GM18873 (cell line): ENCODE results near the gene UST.
"Not testable (repeated sequence)": the region's sequence is repeated elsewhere in the genome, so short reads cannot be mapped to it uniquely, and the experiment has no call there.

Experiments
- ATAC-seq: cut with Tn5 transposase; IDR thresholded peaks from one replicate; pipeline ENCODE4 v1.9.1; 2021; ENCODE audit warnings: mild to moderate bottlenecking, moderate library complexity, moderate number of reproducible peaks; ENCODE audit not compliant: unreplicated experiment, low FRiP score

The UST gene

DNA sequence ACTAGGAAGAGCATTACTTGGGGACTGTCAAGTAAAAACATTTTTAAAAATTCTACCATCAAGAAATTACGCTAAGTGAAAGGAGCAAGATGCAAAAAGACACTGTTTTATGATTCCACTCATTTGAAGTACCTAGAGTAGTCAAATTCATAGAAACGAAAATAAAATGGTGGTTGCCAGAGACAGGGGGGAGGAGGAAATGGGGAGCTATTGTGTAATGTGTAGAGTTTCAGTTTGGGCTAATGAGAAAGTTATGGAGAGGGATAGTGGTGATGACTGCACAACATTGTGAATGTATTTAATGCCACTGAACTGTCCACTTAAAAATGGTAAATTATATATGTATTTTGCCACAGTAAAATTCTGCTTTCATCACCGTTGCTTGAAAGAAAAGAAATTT, 83.8 kb downstream of the UST start:
- no peak for ATAC-seq

DNA sequence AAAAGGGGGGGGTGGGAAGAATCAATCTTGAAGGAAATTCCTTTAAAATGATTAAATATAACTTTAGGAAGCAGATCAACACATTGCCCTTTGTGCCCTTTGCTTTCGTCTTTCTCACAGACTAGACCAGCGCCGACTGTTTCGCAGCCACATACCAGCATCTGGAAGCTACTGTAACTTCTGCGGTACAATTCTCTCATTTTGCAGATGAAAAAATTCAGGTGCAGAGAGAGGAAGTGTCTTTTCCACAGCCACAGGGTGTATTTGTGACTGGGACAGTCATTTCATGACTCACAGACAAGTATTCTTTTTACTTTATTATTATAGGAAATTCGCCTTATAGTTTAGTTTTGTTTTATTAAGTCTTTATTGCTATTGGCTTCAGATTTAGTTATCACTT, 84.2 kb downstream of the UST start:
- ATAC-seq: no peak

DNA sequence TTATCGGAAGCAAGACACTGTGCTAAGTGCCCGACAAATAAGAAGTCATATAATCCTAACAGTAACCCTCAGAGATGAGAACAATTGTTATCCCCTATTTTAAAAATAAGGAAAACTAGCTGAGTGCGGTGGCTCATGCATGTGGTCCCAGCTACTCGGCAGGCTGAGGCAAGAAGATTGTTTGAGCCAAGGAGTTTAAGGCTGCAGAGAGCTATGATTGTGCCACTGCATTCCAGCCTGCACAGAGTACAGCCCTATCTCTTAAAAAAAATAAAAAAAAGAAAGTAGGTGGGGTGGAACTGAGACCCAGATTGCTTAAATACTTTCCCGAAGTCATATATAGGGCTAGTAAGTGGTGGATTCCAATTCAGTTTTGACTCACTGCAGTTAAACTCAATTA, 84.7 kb downstream of the UST start:
- ATAC-seq: no peak

DNA sequence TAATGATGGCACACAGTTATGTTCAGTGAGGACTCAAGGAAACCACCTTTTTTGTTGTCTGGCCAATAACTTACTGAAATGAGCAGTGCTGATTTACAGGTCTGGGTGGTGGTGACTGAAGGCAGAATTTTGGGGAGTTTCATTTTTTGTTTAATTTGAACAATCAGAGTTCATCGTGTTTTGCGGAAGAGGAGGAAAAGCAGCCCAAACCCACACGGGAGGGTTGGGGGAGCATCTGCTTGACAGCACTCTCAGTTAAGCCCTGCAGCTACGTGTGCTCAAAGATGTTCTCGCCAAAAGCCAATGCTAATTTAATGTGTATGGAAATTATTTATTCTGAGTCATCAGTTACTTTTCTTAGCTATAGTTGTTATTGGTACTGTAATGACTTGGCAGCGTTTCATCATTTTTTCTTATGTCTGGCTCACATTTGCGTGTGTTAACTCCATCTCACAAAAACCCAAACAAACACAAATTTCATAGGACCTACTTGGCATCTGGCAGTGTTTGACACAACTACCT, 89.2 kb downstream of the UST start:
- ATAC-seq: no peak

DNA sequence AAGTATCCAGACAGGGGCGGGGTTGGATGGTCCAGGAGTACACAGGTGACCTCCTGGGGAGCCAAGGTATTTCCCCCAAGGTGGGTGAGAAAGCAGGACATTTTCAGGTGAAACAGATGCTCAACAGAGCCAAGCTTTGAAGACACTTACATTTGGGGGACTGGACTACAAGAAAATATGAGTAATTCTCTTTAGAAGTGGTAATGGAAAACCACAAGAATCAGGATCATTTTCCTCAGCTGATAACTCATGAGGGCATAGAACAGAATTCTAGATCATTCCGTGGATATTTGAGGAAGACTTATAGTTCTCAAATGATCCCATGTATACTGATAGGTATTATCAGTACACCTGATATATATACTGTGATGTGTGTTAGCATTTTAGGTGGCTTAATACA, 89.9 kb downstream of the UST start:
- no peak for ATAC-seq

DNA sequence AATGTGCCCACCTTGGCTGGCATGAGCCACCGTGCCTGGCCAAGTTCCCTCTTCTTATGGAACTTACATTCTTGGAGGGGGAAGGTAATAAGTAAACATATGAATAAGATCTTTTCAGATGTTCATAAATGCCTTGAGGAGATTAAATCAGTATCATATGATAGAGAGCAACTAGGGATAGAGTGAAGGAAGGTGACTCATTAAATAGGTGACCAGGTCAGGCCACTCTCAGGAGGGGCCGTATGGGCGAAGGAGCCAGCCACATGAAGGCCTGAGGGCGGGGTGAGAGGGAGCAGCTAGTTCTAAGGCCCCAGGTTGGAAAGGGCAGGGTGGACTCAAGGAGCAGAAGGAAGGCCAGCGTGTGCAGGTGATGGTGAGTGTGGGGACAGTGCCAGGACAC, 91.1 kb downstream of the UST start:
- ATAC-seq: no peak

DNA sequence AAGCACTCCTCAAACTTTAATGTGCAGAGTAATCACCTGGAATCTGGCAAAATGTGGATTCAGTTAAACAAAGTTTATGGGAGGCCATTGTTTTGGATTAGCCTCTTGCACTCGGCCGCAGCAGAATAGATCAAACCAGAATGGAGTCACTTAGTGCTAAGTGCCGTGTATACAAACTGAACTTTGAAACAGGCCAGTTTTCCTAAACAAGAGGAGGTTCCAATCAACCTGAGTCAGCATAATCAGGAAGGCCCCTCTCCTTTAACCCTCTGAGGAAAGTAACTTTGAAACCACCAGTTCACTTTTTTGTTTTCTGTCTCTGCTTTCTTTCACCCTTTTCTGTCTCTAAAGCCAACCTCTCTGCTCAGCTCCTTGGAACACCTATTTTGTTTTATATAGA, 92.2 kb downstream of the UST start:
- ATAC-seq: no peak

DNA sequence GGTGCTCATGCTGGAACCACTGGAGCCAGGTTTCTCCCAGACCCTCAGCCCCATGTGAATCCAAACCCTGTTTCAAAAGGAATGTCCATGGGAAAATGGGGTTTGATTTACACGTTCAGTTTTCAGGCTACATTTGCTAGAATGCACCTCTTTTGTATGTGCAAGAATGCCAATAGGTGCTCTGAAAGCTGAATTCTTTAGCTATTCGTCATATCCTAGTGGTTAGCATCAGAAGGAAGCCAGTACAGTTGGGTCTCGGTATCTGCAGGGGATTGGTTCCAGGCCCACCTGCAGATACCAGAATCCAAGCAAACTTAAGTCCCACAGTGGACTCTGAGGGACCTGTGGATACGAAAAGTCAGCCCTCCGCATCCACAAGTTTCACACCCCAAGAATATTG, 93.4 kb downstream of the UST start:
- no peak for ATAC-seq

DNA sequence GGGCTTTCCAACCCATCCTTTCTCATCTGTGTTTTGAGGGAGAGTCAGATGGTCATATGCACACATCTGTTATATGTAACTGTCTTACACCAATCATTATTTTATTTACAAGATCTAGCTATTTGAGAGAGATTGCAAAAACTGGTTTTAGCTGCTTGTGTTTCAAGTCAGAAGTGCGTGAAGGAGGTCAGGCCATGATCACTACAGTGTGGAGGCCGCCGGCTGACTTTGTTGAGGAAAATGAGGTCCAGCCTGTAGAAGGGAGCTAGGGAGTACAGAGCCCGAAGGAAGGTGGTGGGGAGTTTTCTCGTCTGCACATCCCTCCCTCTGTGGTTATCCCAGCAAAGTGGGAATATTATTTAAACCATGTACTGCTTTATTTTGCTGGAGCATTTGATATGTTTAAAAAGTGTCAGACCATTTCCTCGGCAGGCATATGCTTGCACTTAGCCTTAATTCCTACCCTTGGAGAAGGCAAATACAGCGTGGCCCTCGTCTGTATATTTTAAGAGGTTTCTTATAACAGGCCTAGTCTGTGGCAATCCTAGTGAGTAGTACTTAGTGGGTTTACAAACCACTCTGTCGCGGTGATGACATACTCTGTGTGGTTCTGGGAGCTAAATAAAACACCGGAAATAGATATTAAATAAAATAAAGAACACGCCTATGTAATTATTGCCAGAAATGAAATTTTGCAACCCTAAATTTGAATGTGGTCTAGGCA, 95.6 kb downstream of the UST start:
- no peak for ATAC-seq

DNA sequence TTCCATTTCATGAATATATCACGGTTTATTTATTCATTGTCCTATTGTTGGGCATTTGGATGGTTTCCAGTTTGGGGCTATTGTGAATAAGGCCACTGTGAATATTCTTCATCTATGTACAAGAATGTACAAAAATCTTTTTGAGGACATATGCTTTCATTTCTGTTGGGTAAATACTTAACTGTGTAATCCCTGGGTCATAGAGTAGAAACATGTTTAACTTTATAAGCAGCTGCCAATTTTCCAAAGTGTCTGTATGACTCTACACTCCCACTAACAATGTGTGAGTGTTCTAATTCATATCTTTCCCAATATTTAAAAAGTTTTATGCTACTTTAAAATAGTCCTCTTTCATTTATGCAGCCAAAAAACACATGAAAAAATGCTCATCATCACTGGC, 98.6 kb downstream of the UST start:
- ATAC-seq: no peak

DNA sequence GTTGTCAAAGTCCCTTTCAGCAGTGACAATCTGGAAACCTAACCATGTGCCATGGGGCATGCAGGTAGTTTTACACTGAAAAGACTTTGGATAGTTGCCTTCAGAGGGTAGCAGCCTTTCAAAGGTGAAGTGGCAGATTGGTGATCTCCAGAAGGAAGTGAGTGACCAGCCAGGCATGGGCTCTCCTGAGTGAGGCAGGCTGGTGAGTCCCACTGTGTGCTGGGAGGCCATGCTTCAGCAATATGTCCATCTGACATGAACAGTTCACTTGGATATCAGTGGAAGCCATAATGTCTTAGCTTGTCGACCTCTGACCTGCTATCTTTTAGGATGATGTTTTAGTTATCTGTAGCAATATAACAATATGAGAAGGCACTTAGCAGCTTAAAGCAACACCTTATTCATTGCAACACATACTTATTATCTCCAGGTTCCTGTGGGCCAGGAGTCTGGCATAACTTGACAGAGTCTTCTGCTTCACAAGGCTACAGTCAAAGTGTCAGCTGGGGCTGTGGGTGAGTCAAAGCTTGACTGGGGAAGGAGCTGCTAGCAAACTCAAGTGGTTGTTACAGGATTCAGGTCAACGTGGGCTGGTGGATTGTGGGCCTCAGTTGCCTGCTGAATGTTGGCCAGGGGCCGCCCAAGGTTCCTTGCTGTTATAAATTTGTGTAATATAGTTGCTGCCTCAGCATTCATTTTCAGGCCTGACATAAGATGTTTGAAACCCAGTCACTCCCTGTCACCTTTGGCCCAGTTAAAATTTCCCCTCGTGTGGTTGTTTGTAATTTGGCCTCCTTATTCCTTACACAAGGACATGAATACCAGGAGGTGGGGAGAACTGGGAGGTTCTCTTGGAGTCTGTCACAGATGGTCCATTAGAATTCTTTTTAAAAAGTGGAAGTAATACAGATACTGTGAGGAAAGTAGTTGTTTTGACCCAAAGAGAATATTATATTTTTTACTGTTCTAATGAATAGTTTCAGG, 100.2 kb downstream of the UST start:
- no peak for ATAC-seq

DNA sequence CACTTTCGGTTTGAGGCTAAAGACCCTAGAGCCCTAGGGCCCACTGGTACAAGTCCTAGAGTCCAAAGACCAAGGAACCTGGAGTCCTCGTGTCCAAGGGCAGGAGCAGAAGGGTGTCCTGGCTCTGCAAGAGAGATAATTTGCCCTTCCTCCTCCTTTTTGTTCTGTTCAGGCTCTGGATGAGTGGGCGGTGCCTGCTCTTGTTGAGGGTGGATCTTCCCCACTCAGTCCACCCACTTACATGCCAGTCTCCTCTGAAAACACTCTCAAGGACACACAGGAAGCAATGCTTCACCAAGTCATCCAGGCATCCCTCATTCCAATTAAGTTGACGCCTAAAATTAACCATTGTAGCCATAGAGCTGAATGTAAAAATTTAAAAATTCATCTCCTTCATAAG, 102.1 kb downstream of the UST start:
- no peak for ATAC-seq

DNA sequence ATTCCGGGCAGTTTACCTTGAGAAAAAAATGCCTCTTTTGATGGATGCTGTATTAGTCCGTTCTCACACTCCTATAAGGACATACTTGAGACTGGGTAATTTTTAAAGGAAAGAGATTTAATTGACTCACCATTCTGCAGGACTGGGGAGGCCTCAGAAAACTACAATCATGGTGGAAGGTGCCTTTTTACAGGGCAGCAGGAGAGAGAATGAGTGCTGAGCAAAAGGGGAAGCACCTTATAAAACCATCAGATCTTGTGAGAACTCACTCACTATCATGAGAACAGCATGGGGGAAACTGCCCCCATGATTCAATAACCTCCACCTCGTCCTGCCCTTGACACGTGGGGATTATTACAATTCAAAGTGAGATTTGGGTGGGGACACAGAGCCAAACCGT, 102.6 kb downstream of the UST start:
- not testable (repeated sequence) for ATAC-seq

DNA sequence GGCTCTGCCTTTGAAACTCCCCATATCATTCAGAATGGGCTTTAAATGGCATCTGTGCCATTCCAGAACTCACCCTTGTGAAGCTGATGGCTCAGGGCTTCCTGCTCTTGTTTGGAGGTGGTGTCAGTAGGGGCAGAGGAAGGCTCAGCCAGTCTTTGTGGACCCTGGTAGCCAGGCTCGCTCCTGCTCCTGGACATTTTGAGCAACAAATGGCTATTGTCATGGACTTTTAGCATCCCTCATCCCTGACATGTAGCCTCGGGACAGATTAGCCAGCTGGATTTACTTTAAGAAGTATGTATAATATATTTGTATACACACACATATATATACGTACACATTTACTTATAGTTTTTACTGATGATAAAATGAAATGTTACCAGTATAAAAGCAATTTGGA, 104.1 kb downstream of the UST start:
- ATAC-seq: no peak

DNA sequence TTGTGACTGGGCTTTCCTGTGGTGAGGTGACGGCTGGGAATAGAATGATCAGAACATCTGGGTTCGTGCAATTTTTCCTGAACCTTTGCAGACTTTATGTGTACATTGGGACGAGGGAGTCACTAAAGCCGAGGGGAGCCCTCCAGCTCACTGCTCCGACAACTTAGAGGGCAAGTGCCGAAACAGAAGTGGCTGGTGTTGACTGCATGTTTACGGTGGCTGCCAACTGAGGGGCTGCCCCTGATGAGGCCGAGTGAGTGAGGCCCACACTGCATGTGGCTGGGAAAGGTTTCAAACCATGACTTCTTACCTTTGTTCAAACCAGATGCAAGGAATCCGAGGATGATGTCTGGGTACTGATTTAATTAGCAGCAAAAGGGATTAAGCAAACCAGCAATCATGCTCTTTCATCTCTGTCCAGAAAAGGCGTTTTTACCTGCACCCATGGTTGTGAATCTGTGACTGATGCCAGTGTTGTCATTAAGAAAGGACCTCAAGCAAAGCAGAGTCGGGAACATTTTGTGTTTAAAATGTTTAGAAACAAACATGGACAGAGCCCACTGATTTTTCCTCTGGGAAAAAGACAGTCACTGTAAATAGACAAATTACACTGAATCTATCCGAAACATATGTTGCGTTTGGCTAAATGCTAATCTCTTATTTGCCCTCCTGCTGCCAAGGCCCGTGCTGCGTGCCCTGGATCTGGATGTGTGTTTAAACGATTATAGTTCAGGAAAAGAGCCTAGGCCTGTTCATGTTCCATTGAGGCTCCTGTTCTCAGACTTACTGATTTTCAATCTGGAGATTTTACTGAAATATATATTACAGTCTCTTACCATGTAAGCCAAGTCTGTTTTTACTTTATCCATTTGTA, 105.1 kb downstream of the UST start:
- ATAC-seq: no peak

DNA sequence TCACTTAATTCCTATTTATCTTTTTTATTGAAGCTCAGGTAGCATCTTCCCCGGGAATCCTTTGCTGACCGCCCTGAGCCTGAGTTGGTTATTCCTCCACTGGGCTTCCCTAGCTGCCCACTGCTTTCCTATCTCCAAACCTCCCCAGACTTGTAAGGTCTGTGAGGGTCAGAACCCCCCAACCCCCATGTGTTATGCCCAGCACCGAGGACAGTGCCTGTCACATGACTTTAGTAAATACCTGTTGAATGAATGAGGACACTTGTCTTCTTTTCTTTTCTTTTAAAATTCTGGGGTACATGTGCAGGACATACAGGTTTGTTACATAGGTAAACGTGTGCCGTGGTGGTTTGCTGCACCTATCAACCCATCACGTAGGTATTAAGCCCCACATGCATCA, 105.9 kb downstream of the UST start:
- no peak for ATAC-seq

DNA sequence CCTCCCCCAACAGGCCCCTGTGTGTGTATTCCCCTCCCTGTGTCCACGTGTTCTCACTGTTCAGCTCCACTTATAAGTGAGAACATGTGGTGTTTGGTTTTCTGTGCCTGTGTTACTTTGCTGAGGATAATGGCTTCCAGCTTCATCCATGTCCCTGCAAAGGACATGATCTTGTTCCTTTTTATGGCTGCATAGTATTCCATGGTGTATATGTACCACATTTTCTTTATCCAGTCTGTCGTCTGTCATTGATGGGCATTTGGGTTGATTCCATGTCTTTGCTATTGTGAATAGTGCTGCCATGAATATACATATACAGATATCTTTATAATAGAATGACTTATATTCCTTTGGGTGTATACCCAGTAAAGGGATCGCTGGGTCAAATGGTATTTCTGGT, 106.3 kb downstream of the UST start:
- not testable (repeated sequence) for ATAC-seq

DNA sequence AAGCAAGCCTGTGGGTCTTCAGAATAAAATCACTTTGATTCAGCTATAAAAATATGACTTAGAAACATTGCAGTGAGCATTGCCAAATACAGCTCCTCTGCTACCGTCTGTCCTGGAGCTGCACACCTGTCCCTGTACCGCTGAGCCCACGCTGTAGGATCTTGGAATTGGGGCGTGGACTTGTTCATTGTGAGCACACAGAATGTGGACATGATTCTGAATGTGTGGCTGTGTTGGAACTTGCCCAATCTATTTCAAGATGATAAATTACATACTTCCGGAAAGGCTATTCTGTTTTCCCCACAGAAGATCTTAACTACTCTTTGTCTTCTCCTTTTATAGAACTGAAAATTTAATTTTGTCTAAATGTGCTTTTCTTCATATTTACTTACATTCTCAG, 107.3 kb downstream of the UST start:
- no peak for ATAC-seq

DNA sequence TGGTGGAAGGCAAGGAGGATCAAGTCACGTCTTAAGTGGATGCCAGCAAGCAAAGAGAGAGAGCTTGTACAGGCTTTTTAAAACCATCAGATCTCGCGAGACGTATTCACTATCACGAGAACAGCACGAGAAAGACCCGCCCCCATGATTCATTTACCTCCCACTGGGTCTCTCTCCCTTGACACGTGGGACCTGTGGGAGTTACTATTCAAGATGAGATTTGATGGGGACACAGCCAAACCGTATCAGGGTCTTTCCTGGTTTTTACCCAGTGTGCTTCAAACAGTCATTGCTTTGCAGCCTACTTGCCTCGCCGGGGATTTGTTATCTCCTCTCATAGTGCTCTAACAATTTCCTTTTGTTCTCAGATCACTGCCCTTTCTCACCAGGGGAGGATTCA, 108.2 kb downstream of the UST start:
- ATAC-seq: no peak

DNA sequence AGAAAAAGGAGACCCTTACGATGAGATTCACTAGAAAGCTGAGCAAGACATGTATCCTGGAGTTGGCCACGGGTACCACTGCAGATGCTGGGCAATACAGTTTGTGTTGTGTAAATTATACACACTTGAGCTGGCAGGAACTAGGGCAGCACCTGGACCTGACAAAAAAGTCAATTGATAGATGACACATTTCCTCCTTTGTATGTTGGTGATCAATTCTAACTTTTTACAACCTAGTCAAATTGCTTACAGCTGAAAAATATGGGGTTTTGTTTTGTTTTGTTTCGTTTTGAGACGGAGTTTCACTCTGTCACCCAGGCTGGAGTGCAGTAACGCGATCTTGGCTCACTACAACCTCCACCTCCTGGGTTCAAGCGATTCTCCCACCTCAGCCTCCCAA, 108.9 kb downstream of the UST start:
- no peak for ATAC-seq
